ENCODE measurements around the gene AQP3.
"Not testable (repeated sequence)": the region's sequence is repeated elsewhere in the genome, so short reads cannot be mapped to it uniquely, and the experiment has no call there.

Gene AQP3

GRCh38 chr9:33424492-33424891 is 22.9 kb downstream of the AQP3 start:
- FAIRE-seq; DNase-seq (ENCODE audit: extremely low spot score, insufficient read length, low read depth): not testable (repeated sequence)

GRCh38 chr9:33424043-33424442 is 23.4 kb downstream of the AQP3 start:
- FAIRE-seq; DNase-seq (ENCODE audit: extremely low spot score, insufficient read length, low read depth): not testable (repeated sequence)

- no peak for FAIRE-seq
Observed at GRCh38 chr9:33419708-33420303, 27.6 kb downstream of the AQP3 start.

GRCh38 chr9:33418090-33418489 is 29.3 kb downstream of the AQP3 start:
- FAIRE-seq (no peak), DNase-seq (ENCODE audit: extremely low spot score, insufficient read length, low read depth) (no peak)

More at GRCh38 chr9:33419708-33420303, 27.6 kb downstream of the AQP3 start:
- no peak for DNase-seq (ENCODE audit: extremely low spot score, insufficient read length, low read depth)

GRCh38 chr9:33416996-33417395 is 30.4 kb downstream of the AQP3 start:
- DNase-seq (ENCODE audit: extremely low spot score, insufficient read length, low read depth): no peak
- no peak for FAIRE-seq

GRCh38 chr9:33415501-33416038 is 31.8 kb downstream of the AQP3 start:
- peak; percentile 46 for DNase-seq (ENCODE audit: extremely low spot score, insufficient read length, low read depth)
- FAIRE-seq: peak; percentile 78

- FAIRE-seq: no peak
- DNase-seq (ENCODE audit: extremely low spot score, insufficient read length, low read depth): no peak
Observed at GRCh38 chr9:33414889-33415500, 32.4 kb downstream of the AQP3 start.

GRCh38 chr9:33414268-33414667 is 33.1 kb downstream of the AQP3 start:
- no peak for FAIRE-seq
- no peak for DNase-seq (ENCODE audit: extremely low spot score, insufficient read length, low read depth)

GRCh38 chr9:33408087-33408486 is 39.3 kb downstream of the AQP3 start:
- FAIRE-seq (no peak), DNase-seq (ENCODE audit: extremely low spot score, insufficient read length, low read depth) (no peak)

GRCh38 chr9:33407061-33407460 is 40.3 kb downstream of the AQP3 start:
- FAIRE-seq: no peak
- DNase-seq (ENCODE audit: extremely low spot score, insufficient read length, low read depth): no peak

- FAIRE-seq: no peak
Observed at GRCh38 chr9:33404788-33405362, 42.5 kb downstream of the AQP3 start.

GRCh38 chr9:33403941-33404787 is 43.2 kb downstream of the AQP3 start:
- FAIRE-seq: no peak
- no peak for DNase-seq (ENCODE audit: extremely low spot score, insufficient read length, low read depth)

More at GRCh38 chr9:33404788-33405362, 42.5 kb downstream of the AQP3 start:
- no peak for DNase-seq (ENCODE audit: extremely low spot score, insufficient read length, low read depth)

- FAIRE-seq; DNase-seq (ENCODE audit: extremely low spot score, insufficient read length, low read depth): not testable (repeated sequence)
Observed at GRCh38 chr9:33402371-33402770, 45.0 kb downstream of the AQP3 start, which contains the start of gene AQP7. Gene AQP7 (minus strand): TSS chr9:33402568. CDS start chr9:33401262, 1,306 bp downstream.

- FAIRE-seq; DNase-seq (ENCODE audit: extremely low spot score, insufficient read length, low read depth): not testable (repeated sequence)
Observed at GRCh38 chr9:33401809-33402208, 45.6 kb downstream of the AQP3 start.

- DNase-seq (ENCODE audit: extremely low spot score, insufficient read length, low read depth); FAIRE-seq: not testable (repeated sequence)
Observed at GRCh38 chr9:33399047-33399446, 48.3 kb downstream of the AQP3 start.

- not testable (repeated sequence) for FAIRE-seq; DNase-seq (ENCODE audit: extremely low spot score, insufficient read length, low read depth)
Observed at GRCh38 chr9:33397801-33398200, 49.6 kb downstream of the AQP3 start.

GRCh38 chr9:33395159-33395879 is 52.1 kb downstream of the AQP3 start:
- FAIRE-seq; DNase-seq (ENCODE audit: extremely low spot score, insufficient read length, low read depth): not testable (repeated sequence)

GRCh38 chr9:33393986-33394385 is 53.4 kb downstream of the AQP3 start:
- DNase-seq (ENCODE audit: extremely low spot score, insufficient read length, low read depth); FAIRE-seq: not testable (repeated sequence)

GRCh38 chr9:33393581-33393980 is 53.8 kb downstream of the AQP3 start:
- DNase-seq (ENCODE audit: extremely low spot score, insufficient read length, low read depth) (no peak), FAIRE-seq (no peak)
